ENCODE results near the gene CROCC. TPM values are rescaled to one million over a fixed set of nuclear protein-coding genes. Genes with fewer than 3 reads are reported as not detected.
A peak's percentile ranks its signal among the peaks of the same experiment; 100 is the strongest.
"Not testable (repeated sequence)": the region's sequence is repeated elsewhere in the genome, so short reads cannot be mapped to it uniquely, and the experiment has no call there.

CROCC gene
- total RNA-seq, 4 donors from 2014 or later = 10.2 to 73.5 (median 32.9) TPM

DNA sequence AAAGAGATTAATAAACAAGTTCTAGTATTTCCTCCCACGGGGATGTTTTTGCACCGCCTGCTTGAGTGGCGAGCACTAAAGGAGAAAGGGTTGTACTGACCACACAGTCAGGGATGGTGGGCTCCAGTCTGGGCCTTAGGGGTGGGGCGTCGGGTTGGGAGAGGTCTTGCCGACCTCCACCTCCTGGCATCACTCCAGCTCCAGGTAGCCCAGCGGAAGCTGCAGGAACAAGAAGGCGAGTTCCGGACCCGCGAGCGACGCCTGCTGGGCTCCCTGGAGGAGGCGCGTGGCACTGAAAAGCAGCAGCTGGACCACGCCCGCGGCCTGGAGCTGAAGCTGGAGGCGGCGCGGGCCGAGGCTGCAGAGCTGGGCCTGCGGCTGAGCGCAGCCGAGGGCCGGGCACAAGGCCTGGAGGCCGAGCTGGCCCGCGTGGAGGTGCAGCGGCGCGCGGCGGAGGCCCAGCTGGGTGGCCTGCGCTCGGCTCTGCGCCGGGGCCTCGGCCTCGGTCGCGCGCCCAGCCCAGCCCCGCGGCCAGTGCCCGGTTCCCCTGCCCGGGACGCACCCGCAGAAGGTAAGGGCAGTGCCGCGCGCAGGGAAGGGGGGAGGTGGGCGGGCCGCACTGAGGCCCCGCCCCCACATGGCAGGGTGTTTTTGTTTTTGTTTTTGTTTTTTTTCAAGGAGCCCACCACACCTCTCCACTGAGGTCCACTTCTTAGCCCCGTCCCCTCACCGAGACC is 39.0 kb downstream of the CROCC start:
- intact Hi-C loops (cut with DNase I; ENCODE audit: low total_unique reads) = loop anchor here (5.0 kb wide), 1 partner anchor 87 kb away; no protein-coding TSS in a partner anchor
- Histone ChIP-seq H3K36me3 (no peaks in the 10 kb centered on the region), H3K9me3 (no peaks in the 10 kb centered on the region), H3K4me1 (no peaks in the 10 kb centered on the region), H3K4me3 (peak overlapping the region; percentile 4 to 35), H3K27me3 (no peaks in the 10 kb centered on the region), H3K27ac (peak overlapping the region; percentile 44 to 73)
- peak; percentile 85 to 86 for DNase-seq
- TF ChIP-seq, protein P1, sequence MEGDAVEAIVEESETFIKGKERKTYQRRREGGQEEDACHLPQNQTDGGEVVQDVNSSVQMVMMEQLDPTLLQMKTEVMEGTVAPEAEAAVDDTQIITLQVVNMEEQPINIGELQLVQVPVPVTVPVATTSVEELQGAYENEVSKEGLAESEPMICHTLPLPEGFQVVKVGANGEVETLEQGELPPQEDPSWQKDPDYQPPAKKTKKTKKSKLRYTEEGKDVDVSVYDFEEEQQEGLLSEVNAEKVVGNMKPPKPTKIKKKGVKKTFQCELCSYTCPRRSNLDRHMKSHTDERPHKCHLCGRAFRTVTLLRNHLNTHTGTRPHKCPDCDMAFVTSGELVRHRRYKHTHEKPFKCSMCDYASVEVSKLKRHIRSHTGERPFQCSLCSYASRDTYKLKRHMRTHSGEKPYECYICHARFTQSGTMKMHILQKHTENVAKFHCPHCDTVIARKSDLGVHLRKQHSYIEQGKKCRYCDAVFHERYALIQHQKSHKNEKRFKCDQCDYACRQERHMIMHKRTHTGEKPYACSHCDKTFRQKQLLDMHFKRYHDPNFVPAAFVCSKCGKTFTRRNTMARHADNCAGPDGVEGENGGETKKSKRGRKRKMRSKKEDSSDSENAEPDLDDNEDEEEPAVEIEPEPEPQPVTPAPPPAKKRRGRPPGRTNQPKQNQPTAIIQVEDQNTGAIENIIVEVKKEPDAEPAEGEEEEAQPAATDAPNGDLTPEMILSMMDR (IDR thresholded peaks at IDR 0.05) = peak; percentile 53 to 83 (median 72)
- TF ChIP-seq POLR2A (IDR thresholded peaks at IDR 0.05) = peak in 1 of 2 donors; percentile 34

DNA sequence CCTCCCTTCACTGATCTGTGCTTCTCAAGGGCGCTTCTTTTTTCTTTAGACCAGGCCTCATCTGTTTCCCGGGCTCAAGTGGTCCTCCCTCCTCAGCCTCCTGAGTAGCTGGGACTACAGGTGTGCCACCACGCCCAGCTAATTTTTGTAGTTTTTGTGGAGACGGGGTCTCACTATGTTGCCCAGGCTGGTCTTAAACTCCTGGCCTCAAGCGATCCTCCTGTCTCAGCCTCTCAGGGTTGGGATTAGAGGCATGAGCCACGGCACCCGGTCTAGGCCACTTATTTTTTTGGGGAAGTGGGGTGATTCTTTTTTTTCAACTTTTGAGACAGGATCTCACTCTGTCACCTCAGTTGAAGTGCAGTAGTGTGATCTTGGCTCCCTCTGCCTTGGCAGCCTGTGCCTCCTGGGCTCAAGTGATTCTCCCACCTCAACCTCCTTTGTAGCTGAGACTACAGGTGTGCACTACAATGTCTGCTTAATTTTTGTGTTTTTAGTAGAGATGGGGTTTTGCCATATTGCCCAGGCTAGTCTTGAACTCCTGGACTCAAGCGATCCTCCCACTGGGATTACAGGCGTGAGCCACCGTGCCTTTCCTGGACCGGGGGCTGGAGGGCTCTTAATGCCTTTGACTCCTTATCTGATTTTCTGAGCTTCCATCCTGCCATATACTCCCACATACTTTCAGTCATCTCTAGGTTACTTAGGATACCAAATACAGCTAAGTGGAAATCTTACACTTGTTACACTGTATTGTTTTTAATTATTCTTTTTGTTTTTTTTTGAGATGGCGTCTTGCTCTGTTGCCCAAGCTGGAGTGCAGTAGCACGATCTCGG is 39.8 kb downstream of the CROCC start:
- Histone ChIP-seq H3K27me3 (no peaks in the 10 kb centered on the region), H3K4me3 (peak overlapping the region; percentile 4 to 35), H3K36me3 (no peaks in the 10 kb centered on the region), H3K27ac (peak overlapping the region; percentile 44 to 73), H3K4me1 (no peaks in the 10 kb centered on the region), H3K9me3 (no peaks in the 10 kb centered on the region)
- no peak for TF ChIP-seq POLR2A (IDR thresholded peaks at IDR 0.05)
- TF ChIP-seq, protein P1 (IDR thresholded peaks at IDR 0.05) = no peak
- intact Hi-C loops (cut with DNase I; ENCODE audit: low total_unique reads) = loop anchor here (5.0 kb wide), 1 partner anchor 86 kb away; no protein-coding TSS in a partner anchor
- DNase-seq = no peak

DNA sequence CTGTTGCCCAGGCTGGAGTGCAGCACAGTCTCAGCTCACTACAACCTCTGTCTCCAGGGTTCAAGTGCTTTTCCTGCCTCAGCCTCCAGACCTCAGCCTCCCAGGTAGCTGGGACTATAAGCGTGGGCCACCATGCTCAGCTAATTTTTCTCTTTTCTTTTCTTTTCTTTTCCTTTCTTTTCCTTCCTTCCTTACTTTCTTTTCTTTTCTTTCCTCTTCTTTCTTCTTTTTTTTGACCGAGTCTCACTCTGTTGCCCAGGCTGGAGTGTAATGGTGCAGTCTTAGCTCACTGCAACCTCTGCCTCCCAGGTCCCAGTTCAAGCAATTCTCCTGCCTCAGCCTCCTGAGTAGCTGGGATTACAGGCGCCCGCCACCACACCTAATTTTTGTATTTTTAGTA is 42.4 kb downstream of the CROCC start:
- intact Hi-C loops (cut with DNase I; ENCODE audit: low total_unique reads) = loop anchor here (5.0 kb wide), 1 partner anchor 83 kb away; no protein-coding TSS in a partner anchor
- H3K4me3 ChIP-seq, DNase-seq, H3K27me3 ChIP-seq, H3K27ac ChIP-seq, H3K4me1 ChIP-seq, H3K9me3 ChIP-seq, H3K36me3 ChIP-seq: not testable (repeated sequence)

DNA sequence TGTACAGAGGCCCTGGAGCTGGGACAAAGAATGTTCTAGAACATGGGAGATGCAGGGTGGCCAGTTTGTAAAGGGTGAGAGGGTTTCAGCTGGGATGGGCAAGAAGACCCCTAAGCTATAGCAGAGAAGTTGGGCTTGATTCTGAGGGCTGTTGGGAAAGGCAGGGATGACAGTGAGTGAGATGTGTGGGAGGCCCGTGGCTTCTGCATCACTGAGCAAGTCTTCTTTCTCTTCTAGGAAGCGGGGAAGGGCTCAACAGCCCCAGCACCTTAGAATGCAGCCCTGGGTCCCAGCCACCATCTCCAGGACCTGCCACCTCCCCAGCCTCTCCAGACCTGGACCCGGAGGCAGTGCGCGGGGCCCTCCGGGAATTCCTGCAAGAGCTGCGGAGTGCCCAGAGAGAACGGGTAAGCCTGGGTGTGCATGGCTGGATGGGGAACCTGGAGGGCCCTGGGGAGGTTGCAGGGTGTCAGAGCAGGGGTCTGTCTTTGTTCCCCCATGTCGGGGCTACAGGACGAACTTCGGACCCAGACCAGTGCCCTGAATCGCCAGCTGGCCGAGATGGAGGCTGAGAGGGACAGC is 43.8 kb downstream of the CROCC start:
- no peak overlapping the region for H3K27ac ChIP-seq
- no peaks in the 10 kb centered on the region for H3K9me3 ChIP-seq
- no peak for DNase-seq
- peaks cover 0 to 8% of the 10 kb centered on the region in 2 donors for H3K4me1 ChIP-seq
- H3K4me3 ChIP-seq = no peak overlapping the region
- H3K36me3 ChIP-seq = no peaks in the 10 kb centered on the region
- no peaks in the 10 kb centered on the region for H3K27me3 ChIP-seq
- intact Hi-C loops (cut with DNase I; ENCODE audit: low total_unique reads) = no loop called here
- no peak for TF ChIP-seq POLR2A (IDR thresholded peaks at IDR 0.05)
- TF ChIP-seq, protein P1 (IDR thresholded peaks at IDR 0.05) = no peak

DNA sequence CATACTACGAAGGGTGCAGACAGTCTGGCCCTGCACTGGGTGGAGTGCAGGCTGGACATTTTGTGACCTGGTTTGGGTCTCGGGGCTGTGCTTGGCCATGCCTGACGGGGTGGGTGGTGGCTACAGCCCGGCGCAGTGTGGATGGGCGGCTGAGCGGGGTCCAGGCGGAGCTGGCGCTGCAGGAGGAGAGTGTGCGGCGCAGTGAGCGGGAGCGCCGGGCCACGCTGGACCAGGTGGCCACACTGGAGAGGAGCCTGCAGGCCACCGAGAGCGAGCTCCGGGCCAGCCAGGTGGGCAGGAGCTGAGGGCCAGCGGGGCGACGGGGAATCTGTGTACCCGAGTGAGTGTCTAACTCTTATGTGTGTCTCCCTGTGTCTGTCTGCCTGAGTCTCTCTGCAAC is 44.6 kb downstream of the CROCC start:
- intact Hi-C loops (cut with DNase I; ENCODE audit: low total_unique reads) = no loop called here
- TF ChIP-seq, protein P1 (IDR thresholded peaks at IDR 0.05) = no peak
- no peak for TF ChIP-seq POLR2A (IDR thresholded peaks at IDR 0.05)
- H3K36me3 ChIP-seq = no peaks in the 10 kb centered on the region

More for the DNA sequence above, 44.6 kb downstream of the CROCC start:
- Histone ChIP-seq H3K27me3 (no peaks in the 10 kb centered on the region), H3K4me1 (peaks cover 0 to 9% of the 10 kb centered on the region in 2 donors), H3K9me3 (no peaks in the 10 kb centered on the region), H3K4me3 (no peak overlapping the region), H3K27ac (peak overlapping the region in 1 of 2 donors; percentile 70)
- no peak for DNase-seq

Measured in uterus (tissue), 4 donors.